ENCODE results near the gene PISD. TPM values are rescaled to one million over a fixed set of nuclear protein-coding genes. Genes with fewer than 3 reads are reported as not detected.

PISD gene
- total RNA-seq, 1 donor from 2014 or later = 28.6 TPM

DNA sequence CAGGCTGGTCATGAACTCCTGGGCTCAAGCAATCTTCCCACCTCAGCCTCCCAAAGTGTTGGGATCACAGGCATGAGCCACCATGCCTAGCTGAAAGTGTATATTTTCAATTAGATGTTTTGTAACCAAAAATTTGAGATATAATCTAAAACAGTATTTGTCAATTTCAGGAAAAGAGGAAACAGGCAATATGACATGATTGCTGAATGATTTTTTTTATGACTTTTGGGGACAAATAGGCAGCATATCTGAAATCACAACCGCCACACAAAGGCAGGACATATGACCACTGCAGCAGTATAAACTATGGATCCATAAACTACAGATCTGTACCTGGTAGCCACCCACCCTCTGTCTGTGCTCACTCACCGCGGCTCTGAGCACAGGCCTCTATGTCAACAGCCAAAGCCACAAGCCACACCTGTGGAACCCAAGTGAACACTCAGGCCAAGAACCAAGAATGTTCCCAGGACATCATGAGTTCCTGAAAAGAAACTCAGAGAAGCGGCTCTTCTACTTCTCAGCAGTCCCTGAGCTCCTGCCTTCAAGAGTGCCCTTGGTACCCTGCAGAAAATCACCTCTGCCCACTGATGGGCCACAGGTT, 22.5 kb downstream of the PISD start:
- Mint-ChIP-seq H3K27ac (ENCODE audit: unreplicated experiment) (no peak overlapping the region), H3K4me1 (ENCODE audit: low read depth) (peaks cover 17% of the 10 kb centered on the region), H3K36me3 (ENCODE audit: low read depth) (peaks cover 5% of the 10 kb centered on the region), H3K9me3 (ENCODE audit: low read depth) (no peaks in the 10 kb centered on the region), H3K27me3 (ENCODE audit: low read depth) (no peaks in the 10 kb centered on the region), H3K4me3 (ENCODE audit: unreplicated experiment) (no peak overlapping the region)
- no peak for DNase-seq (ENCODE audit: low spot score)
- TF ChIP-seq, protein P1, sequence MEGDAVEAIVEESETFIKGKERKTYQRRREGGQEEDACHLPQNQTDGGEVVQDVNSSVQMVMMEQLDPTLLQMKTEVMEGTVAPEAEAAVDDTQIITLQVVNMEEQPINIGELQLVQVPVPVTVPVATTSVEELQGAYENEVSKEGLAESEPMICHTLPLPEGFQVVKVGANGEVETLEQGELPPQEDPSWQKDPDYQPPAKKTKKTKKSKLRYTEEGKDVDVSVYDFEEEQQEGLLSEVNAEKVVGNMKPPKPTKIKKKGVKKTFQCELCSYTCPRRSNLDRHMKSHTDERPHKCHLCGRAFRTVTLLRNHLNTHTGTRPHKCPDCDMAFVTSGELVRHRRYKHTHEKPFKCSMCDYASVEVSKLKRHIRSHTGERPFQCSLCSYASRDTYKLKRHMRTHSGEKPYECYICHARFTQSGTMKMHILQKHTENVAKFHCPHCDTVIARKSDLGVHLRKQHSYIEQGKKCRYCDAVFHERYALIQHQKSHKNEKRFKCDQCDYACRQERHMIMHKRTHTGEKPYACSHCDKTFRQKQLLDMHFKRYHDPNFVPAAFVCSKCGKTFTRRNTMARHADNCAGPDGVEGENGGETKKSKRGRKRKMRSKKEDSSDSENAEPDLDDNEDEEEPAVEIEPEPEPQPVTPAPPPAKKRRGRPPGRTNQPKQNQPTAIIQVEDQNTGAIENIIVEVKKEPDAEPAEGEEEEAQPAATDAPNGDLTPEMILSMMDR (IDR thresholded peaks at IDR 0.05) = no peak

DNA sequence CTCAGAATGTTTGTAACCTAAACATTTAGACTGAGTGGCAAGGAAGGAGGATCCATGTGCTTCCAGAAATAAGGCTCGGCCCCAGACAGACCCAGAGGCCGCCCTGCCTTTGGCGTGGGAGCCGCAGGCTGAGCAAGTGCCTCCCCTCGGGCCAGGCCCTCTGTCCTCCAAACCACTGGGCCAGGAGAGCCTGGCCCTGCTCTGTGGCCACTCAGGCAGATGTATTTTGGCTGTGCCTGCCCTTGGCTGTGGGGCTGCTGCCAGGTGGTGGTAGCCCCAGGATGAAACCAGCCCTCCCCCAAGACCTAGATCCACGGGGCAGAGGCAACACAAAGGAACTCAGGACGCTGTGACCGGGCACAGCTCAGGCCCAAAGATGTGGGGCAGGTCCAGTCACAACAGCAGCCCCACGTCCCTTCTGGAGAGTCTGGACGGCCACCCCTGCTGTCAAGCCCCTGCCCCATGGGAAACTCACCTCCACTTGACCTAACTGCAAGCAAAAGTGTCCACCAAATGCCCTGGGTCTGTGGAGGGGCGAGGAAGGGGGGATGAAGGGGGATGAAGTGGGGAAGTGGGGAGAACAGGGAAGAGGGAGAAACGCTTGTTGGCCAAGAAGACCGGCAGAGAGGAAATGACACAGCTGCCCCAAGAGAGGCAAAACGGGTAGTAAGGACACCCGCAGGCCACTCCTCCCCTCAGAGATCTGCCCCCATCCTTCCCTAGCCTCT, 24.0 kb downstream of the PISD start:
- H3K4me1 Mint-ChIP-seq (ENCODE audit: low read depth) = peaks cover 20% of the 10 kb centered on the region
- H3K27me3 Mint-ChIP-seq (ENCODE audit: low read depth) = no peaks in the 10 kb centered on the region
- no peaks in the 10 kb centered on the region for H3K36me3 Mint-ChIP-seq (ENCODE audit: low read depth)
- H3K9me3 Mint-ChIP-seq (ENCODE audit: low read depth) = no peaks in the 10 kb centered on the region
- TF ChIP-seq, protein P1 (IDR thresholded peaks at IDR 0.05) = no peak
- peak overlapping the region; percentile 69 for H3K27ac Mint-ChIP-seq (ENCODE audit: unreplicated experiment)
- H3K4me3 Mint-ChIP-seq (ENCODE audit: unreplicated experiment) = no peak overlapping the region
- DNase-seq (ENCODE audit: low spot score) = no peak

DNA sequence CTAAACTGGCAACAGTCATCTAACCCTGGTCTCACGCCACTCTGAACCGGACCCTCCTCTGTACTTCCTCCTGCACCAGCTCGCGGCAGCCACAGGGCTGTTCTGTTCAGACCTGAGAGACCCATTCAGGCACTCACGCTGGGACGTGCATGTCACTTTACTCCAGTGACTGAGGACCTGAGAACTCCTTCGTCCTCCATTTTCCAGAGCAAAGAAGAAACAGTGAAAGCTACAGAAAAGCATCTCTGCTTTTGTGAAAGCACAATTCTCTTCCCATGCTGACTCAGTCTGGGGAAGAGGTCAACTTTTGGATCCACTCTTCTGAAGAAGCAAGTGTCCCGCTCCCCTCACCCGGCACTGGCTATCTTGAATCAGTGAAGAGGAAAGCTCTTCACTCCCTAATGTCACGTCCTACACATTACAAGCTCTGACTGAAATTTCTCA, 24.5 kb downstream of the PISD start:
- Mint-ChIP-seq H3K9me3 (ENCODE audit: low read depth) (no peaks in the 10 kb centered on the region), H3K4me1 (ENCODE audit: low read depth) (peaks cover 20% of the 10 kb centered on the region), H3K27me3 (ENCODE audit: low read depth) (no peaks in the 10 kb centered on the region), H3K36me3 (ENCODE audit: low read depth) (no peaks in the 10 kb centered on the region), H3K27ac (ENCODE audit: unreplicated experiment) (no peak overlapping the region), H3K4me3 (ENCODE audit: unreplicated experiment) (no peak overlapping the region)
- TF ChIP-seq, protein P1 (IDR thresholded peaks at IDR 0.05) = no peak
- no peak for DNase-seq (ENCODE audit: low spot score)

DNA sequence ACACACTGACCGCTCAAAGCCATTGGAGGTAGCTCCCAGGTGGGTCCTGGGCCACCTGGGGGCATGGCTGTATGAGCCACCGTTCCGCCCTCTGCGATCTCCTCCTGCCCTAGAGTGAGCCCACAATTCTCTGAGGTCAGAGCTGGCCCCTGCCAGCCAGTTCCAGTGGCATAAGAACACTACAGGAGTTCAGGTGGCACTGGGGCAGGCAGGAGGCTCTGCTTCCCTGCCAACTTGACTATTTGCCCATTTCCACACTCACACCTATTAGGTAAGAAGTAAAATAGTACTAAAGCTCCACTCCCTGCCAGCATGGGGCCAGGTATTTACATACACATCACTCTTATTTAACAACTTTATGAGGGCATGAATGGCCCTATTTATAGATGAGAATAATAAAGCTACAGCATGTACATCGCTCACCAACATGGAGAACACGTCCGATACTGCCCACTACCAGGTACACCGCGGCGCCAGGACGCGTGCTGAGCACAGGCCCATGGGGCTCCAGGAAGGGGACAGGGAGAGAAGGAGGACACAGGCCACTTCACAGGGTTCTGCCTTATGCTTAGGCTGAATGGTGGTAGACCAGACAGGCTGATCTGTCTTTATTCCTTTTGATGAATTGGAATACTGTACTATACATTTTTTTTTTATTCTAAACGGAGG, 26.2 kb downstream of the PISD start:
- no peak overlapping the region for H3K4me3 Mint-ChIP-seq (ENCODE audit: unreplicated experiment)
- H3K27me3 Mint-ChIP-seq (ENCODE audit: low read depth) = no peaks in the 10 kb centered on the region
- H3K36me3 Mint-ChIP-seq (ENCODE audit: low read depth) = no peaks in the 10 kb centered on the region
- TF ChIP-seq, protein P1 (IDR thresholded peaks at IDR 0.05) = no peak
- H3K9me3 Mint-ChIP-seq (ENCODE audit: low read depth) = no peaks in the 10 kb centered on the region
- H3K4me1 Mint-ChIP-seq (ENCODE audit: low read depth) = peaks cover 27% of the 10 kb centered on the region
- no peak for DNase-seq (ENCODE audit: low spot score)
- no peak overlapping the region for H3K27ac Mint-ChIP-seq (ENCODE audit: unreplicated experiment)

DNA sequence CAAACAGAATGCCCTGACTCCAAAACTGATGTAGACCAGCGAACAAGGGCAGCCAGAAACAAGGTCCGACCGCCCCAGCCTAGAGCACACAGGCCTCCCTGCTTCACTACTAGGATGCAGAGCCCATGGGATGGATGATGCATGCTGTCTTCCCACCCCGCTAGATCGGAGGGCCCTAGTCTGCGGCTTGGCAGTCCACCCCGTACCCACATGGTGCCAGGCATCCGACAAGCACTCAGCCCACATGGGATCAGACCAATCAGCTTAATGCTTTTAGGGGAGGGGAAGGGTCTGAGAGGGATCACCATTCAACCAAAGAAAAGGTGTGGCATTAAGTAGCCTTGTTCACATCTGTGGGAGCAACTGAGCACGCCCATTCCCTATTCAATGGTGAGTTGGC, 30.6 kb downstream of the PISD start:
- H3K27ac Mint-ChIP-seq (ENCODE audit: unreplicated experiment) = peak overlapping the region; percentile 80
- no peaks in the 10 kb centered on the region for H3K27me3 Mint-ChIP-seq (ENCODE audit: low read depth)
- TF ChIP-seq, protein P1 (IDR thresholded peaks at IDR 0.05) = no peak
- no peak for DNase-seq (ENCODE audit: low spot score)
- H3K9me3 Mint-ChIP-seq (ENCODE audit: low read depth) = no peaks in the 10 kb centered on the region
- peak overlapping the region; percentile 85 for H3K4me3 Mint-ChIP-seq (ENCODE audit: unreplicated experiment)
- no peaks in the 10 kb centered on the region for H3K36me3 Mint-ChIP-seq (ENCODE audit: low read depth)
- peaks cover 41% of the 10 kb centered on the region for H3K4me1 Mint-ChIP-seq (ENCODE audit: low read depth)
